OCI-LY3 (cell line): Measurements from ENCODE around the gene TMEM151A.
"Not testable (repeated sequence)": the region's sequence is repeated elsewhere in the genome, so short reads cannot be mapped to it uniquely, and the experiment has no call there.

ENCODE experiments used
- H2AFZ ChIP-seq: fragments of 200-600, 300-600 bp; shearing (Covaris generic); 2 replicates; pipeline ENCODE4 v1.6.0; 2014; ENCODE audit warnings: antibody characterized with exemption, low read depth, low read length
- H3K27ac ChIP-seq: fragments of 200-600, 300-600 bp; sonication (generic); 2 replicates; pipeline ENCODE4 v1.5.1; 2014; ENCODE audit warnings: mild to moderate bottlenecking, low read length, moderate library complexity, mixed read lengths
- H3K27me3 ChIP-seq: fragments of 200-600, 300-600 bp; sonication (generic); 2 replicates; pipeline ENCODE4 v1.6.1; 2014; ENCODE audit warnings: low read depth, low read length, mixed read lengths
- H3K36me3 ChIP-seq: fragments of 200-600, 300-600 bp; sonication (generic); replicated peaks from 2 replicates; pipeline ENCODE3; 2014; ENCODE audit warnings: low read depth, low read length, mixed read lengths
- H3K4me1 ChIP-seq: fragments of 300-600, 200-600 bp; sonication (generic); 2 replicates; pipeline ENCODE4 v1.6.1; 2014; ENCODE audit warnings: low read length, mixed read lengths
- H3K4me2 ChIP-seq: fragments of 200-600, 300-600 bp; sonication (generic); 2 replicates; pipeline ENCODE4 v1.6.1; 2014; ENCODE audit warnings: low read length, mixed read lengths
- H3K4me3 ChIP-seq: fragments of 300-600, 200-600 bp; sonication (generic); 2 replicates; pipeline ENCODE4 v1.5.1; 2014; ENCODE audit warnings: antibody characterized with exemption, mild to moderate bottlenecking, low read length, moderate library complexity
- H3K79me2 ChIP-seq: fragments of 300-600, 200-600 bp; shearing (Covaris generic); 2 replicates; pipeline ENCODE4 v1.6.1; 2014; ENCODE audit warnings: mild to moderate bottlenecking, low read length, mixed read lengths
- H3K9ac ChIP-seq: fragments of 300-600, 200-600 bp; shearing (Covaris generic); 2 replicates; pipeline ENCODE4 v1.6.0; 2014; ENCODE audit warnings: mild to moderate bottlenecking, low read length, moderate library complexity
- H3K9me3 ChIP-seq: fragments of 200-600, 300-600 bp; shearing (Covaris generic); 2 replicates; pipeline ENCODE4 v1.6.1; 2014; ENCODE audit warnings: low read length, mixed read lengths; ENCODE audit not compliant: insufficient read depth
- H4K20me1 ChIP-seq: fragments of 200-600, 300-600 bp; sonication (generic); 2 replicates; pipeline ENCODE4 v1.6.1; 2016; ENCODE audit warnings: low read length, mixed read lengths; ENCODE audit not compliant: insufficient read depth
- CTCF ChIP-seq: fragments of 200-600, 300-600 bp; sonication (generic); IDR thresholded peaks from 2 replicates; pipeline ENCODE4 v1.5.1; 2014; ENCODE audit warnings: antibody characterized with exemption, low read length, low read depth
- EZH2phosphoT487 ChIP-seq: fragments of 200-600 bp; shearing (Covaris generic); IDR thresholded peaks from 2 replicates; pipeline ENCODE4 v1.6.1; 2018; ENCODE audit warnings: antibody characterized with exemption, mixed run types, low read depth

Gene TMEM151A

GRCh38 chr11:66275396-66275795, 16.3 kb upstream of the TMEM151A start:
- H3K9me3 ChIP-seq: no peaks in the 10 kb centered on the region
- H4K20me1 ChIP-seq: peaks cover 15% of the 10 kb centered on the region
- no peak for TF ChIP-seq CTCF
- TF ChIP-seq EZH2phosphoT487: no peak
- no peak overlapping the region for H3K4me3 ChIP-seq
- H3K9ac ChIP-seq: no peak overlapping the region
- H3K36me3 ChIP-seq: peaks cover 39% of the 10 kb centered on the region
- H3K27me3 ChIP-seq: no peaks in the 10 kb centered on the region
- no peak overlapping the region for H3K27ac ChIP-seq
- H3K79me2 ChIP-seq: peaks cover 13% of the 10 kb centered on the region
- no peak overlapping the region for H2AFZ ChIP-seq
- H3K4me1 ChIP-seq: peaks cover 7% of the 10 kb centered on the region
- H3K4me2 ChIP-seq: no peak overlapping the region

DNA sequence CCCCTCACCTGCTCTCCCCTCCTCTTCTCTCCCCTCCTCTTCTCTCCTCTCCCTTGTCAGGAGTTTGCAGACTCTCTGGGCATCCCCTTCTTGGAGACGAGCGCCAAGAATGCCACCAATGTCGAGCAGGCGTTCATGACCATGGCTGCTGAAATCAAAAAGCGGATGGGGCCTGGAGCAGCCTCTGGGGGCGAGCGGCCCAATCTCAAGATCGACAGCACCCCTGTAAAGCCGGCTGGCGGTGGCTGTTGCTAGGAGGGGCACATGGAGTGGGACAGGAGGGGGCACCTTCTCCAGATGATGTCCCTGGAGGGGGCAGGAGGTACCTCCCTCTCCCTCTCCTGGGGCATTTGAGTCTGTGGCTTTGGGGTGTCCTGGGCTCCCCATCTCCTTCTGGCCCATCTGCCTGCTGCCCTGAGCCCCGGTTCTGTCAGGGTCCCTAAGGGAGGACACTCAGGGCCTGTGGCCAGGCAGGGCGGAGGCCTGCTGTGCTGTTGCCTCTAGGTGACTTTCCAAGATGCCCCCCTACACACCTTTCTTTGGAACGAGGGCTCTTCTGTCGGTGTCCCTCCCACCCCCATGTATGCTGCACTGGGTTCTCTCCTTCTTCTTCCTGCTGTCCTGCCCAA, 15.6 kb upstream of the TMEM151A start:
- no peak overlapping the region for H3K4me3 ChIP-seq

DNA sequence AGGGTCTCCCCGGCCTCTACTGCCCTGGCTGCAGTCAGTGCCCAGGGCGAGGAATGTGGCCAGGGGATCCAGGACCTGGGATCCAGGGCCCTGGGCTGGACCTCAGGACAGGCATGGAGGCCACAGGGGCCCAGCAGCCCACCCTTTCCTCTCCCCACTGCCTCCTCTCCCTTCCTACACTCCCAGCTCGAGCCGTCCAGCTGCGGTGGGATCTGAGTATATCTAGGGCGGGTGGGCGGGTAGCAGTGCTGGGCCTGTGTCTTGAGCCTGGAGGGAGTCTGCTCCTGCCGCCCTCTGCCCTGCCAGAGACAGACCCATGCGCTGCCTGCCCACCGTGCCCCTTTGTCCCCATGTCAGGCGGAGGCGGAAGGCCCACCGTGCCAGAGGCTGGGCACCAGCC, 15.1 kb upstream of the TMEM151A start:
- H3K9ac ChIP-seq, H2AFZ ChIP-seq, H3K79me2 ChIP-seq, H3K27me3 ChIP-seq, H3K27ac ChIP-seq, H3K4me1 ChIP-seq, H3K9me3 ChIP-seq, H3K4me2 ChIP-seq, H3K4me3 ChIP-seq: not testable (repeated sequence)
- Histone ChIP-seq H3K36me3 (peaks cover 33% of the 10 kb centered on the region), H4K20me1 (peaks cover 10% of the 10 kb centered on the region; the same call in 1 of the 2 replicates)

More for the DNA sequence above, 15.6 kb upstream of the TMEM151A start:
- Histone ChIP-seq H3K9me3 (no peaks in the 10 kb centered on the region), H3K79me2 (0 out of 2 replicates have a peak, but pooled peaks cover 7% of the 10 kb centered on the region), H3K4me1 (peaks cover 7% of the 10 kb centered on the region), H3K9ac (no peak overlapping the region), H2AFZ (no peak overlapping the region), H3K27me3 (no peaks in the 10 kb centered on the region), H4K20me1 (peaks cover 10% of the 10 kb centered on the region; the same call in 1 of the 2 replicates), H3K27ac (no peak overlapping the region), H3K36me3 (peaks cover 34% of the 10 kb centered on the region), H3K4me2 (no peak overlapping the region)
- TF ChIP-seq CTCF (no peak), EZH2phosphoT487 (no peak)

DNA sequence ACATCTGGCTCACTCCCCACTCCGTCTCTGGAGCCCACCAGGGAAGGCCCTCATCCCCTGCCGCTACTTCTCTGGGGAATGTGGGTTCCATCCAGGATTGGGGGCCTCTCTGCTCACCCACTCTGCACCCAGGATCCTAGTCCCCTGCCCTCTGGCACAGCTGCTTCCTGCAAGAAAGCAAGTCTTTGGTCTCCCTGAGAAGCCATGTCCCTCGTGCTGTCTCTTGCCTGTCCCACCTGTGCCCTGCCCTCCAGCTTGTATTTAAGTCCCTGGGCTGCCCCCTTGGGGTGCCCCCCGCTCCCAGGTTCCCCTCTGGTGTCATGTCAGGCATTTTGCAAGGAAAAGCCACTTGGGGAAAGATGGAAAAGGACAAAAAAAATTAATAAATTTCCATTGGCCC, 14.6 kb upstream of the TMEM151A start:
- Histone ChIP-seq H4K20me1 (peaks cover 12% of the 10 kb centered on the region), H3K36me3 (peaks cover 30% of the 10 kb centered on the region)
- not testable (repeated sequence) for H3K4me3 ChIP-seq, H3K27ac ChIP-seq, H2AFZ ChIP-seq, H3K4me1 ChIP-seq, H3K9ac ChIP-seq, H3K27me3 ChIP-seq, H3K79me2 ChIP-seq, H3K9me3 ChIP-seq, H3K4me2 ChIP-seq

DNA sequence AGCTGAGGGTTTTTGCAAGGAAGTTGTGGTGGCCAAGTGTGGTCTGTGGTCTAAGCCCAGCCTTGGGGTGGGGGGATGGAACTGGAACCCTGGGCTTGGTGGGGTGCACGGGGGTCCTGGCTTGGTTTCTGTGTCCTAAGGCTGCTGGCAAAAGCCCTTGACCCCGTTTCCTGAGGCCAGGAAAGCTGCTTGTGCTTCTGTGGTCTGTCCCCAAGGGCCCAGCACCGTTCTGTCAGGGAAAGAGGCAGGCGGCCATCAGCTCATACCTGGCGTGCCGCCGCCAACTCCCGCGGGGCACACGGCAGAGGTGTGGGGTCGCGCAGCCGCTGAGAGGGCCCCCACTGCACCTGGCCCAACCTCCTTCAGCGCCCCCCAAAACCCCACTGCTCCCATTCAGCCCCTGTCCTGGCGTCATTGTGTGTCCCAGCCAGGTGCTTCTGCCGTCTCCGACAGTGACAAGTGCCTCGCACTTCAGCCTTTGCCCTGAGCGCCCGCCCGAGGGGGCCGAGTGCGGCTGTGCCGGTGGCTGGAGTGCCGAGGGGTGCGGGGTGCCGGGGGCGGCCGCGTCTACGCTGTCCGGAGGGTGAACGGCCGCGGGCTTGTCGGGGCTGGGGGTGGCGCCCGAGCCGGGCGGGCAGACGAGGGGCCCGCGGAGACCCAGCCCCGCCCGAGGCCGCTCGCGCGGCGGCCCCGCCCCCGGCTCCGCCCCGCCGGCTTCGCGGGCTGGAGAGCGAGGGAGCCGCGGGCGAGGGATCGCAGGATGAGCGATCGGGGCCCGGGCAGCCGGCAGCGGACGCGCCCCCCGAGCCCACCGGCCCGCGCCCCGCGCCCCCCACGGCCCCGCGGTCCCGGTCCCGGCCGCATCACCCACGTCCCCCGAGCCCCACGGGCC, 14.0 kb upstream of the TMEM151A start, which contains the start of gene CNIH2:
CNIH2 (plus strand) TSS at position 705 of the 892 bp plus-strand sequence. CDS start 282 bp downstream, outside the sequence.
- Histone ChIP-seq H4K20me1 (peaks cover 10% of the 10 kb centered on the region), H3K36me3 (peaks cover 23% of the 10 kb centered on the region), H2AFZ (no peak within 1 kb of the TSS), H3K9ac (peak within 1 kb of the TSS; percentile 21; the same call in 1 of the 2 replicates), H3K27me3 (no peaks in the 10 kb centered on the region), H3K4me1 (peaks cover 13% of the 10 kb centered on the region), H3K9me3 (no peaks in the 10 kb centered on the region), H3K27ac (no peak within 1 kb of the TSS), H3K4me3 (peak within 1 kb of the TSS; percentile 72), H3K79me2 (no peaks in the 10 kb centered on the region), H3K4me2 (peak within 1 kb of the TSS; percentile 69)
- no peak for TF ChIP-seq CTCF
- no peak for TF ChIP-seq EZH2phosphoT487
